ENCODE measurements around the gene MARCHF4.

MARCHF4 gene

GRCh38 chr2:216404010-216404618, 31.8 kb upstream of the MARCHF4 start:
- DNase-seq (ENCODE audit: insufficient read length, low spot score) (no peak), FAIRE-seq (no peak)
- TF ChIP-seq CTCF (IDR thresholded peaks at IDR 0.05; ENCODE audit: insufficient read depth, missing control alignments), result peak; percentile 69

GRCh38 chr2:216402751-216403150, 30.5 kb upstream of the MARCHF4 start:
- no peak for DNase-seq (ENCODE audit: insufficient read length, low spot score)
- TF ChIP-seq CTCF (IDR thresholded peaks at IDR 0.05; ENCODE audit: insufficient read depth, missing control alignments), result no peak
- no peak for FAIRE-seq

- no peak for DNase-seq (ENCODE audit: insufficient read length, low spot score)
- TF ChIP-seq CTCF (IDR thresholded peaks at IDR 0.05; ENCODE audit: insufficient read depth, missing control alignments), result no peak
- FAIRE-seq, result no peak
Observed at GRCh38 chr2:216399621-216400020, 27.3 kb upstream of the MARCHF4 start.

GRCh38 chr2:216394881-216395280, 22.6 kb upstream of the MARCHF4 start:
- no peak for FAIRE-seq
- no peak for TF ChIP-seq CTCF (IDR thresholded peaks at IDR 0.05; ENCODE audit: insufficient read depth, missing control alignments)
- DNase-seq (ENCODE audit: insufficient read length, low spot score), result no peak

- FAIRE-seq, result no peak
- TF ChIP-seq CTCF (IDR thresholded peaks at IDR 0.05; ENCODE audit: insufficient read depth, missing control alignments), result no peak
- no peak for DNase-seq (ENCODE audit: insufficient read length, low spot score)
Observed at GRCh38 chr2:216392945-216393840, 20.9 kb upstream of the MARCHF4 start.

GRCh38 chr2:216392018-216392562, 19.8 kb upstream of the MARCHF4 start:
- no peak for DNase-seq (ENCODE audit: insufficient read length, low spot score)
- no peak for TF ChIP-seq CTCF (IDR thresholded peaks at IDR 0.05; ENCODE audit: insufficient read depth, missing control alignments)
- FAIRE-seq, result no peak

Data from D721Med (cell line).